ENCODE results near the gene INO80C.
A peak's percentile ranks its signal among the peaks of the same experiment; 100 is the strongest.
"Not testable (repeated sequence)": the region's sequence is repeated elsewhere in the genome, so short reads cannot be mapped to it uniquely, and the experiment has no call there.

Gene INO80C

GRCh38 chr18:35464831-35465279 is 32.9 kb downstream of the INO80C start:
- DNase-seq (ENCODE audit: insufficient read length, low spot score) (no peak), FAIRE-seq (no peak)

GRCh38 chr18:35463827-35464226 is 33.9 kb downstream of the INO80C start:
- FAIRE-seq, result no peak
- DNase-seq (ENCODE audit: insufficient read length, low spot score), result no peak

GRCh38 chr18:35463050-35463449 is 34.7 kb downstream of the INO80C start:
- no peak for DNase-seq (ENCODE audit: insufficient read length, low spot score)

GRCh38 chr18:35460736-35461161 is 37.0 kb downstream of the INO80C start:
- DNase-seq (ENCODE audit: insufficient read length, low spot score), result no peak
- no peak for FAIRE-seq

More at GRCh38 chr18:35463050-35463449, 34.7 kb downstream of the INO80C start:
- no peak for FAIRE-seq

- FAIRE-seq, result no peak
- DNase-seq (ENCODE audit: insufficient read length, low spot score), result no peak
Measured at GRCh38 chr18:35459997-35460396, 37.8 kb downstream of the INO80C start.

GRCh38 chr18:35458677-35459441 is 38.9 kb downstream of the INO80C start:
- DNase-seq (ENCODE audit: insufficient read length, low spot score), result peak; percentile 68
- no peak for FAIRE-seq

GRCh38 chr18:35458271-35458670 is 39.5 kb downstream of the INO80C start:
- no peak for FAIRE-seq
- DNase-seq (ENCODE audit: insufficient read length, low spot score), result no peak

- FAIRE-seq (no peak), DNase-seq (ENCODE audit: insufficient read length, low spot score) (no peak)
Measured at GRCh38 chr18:35457140-35457704, 40.5 kb downstream of the INO80C start.

- DNase-seq (ENCODE audit: insufficient read length, low spot score) (no peak), FAIRE-seq (no peak)
Measured at GRCh38 chr18:35455926-35456763, 41.6 kb downstream of the INO80C start.

- DNase-seq (ENCODE audit: insufficient read length, low spot score) (no peak), FAIRE-seq (no peak)
Measured at GRCh38 chr18:35454803-35455202, 43.0 kb downstream of the INO80C start.

GRCh38 chr18:35453065-35453464 is 44.7 kb downstream of the INO80C start:
- not testable (repeated sequence) for DNase-seq (ENCODE audit: insufficient read length, low spot score); FAIRE-seq

GRCh38 chr18:35451916-35452315 is 45.8 kb downstream of the INO80C start:
- no peak for FAIRE-seq
- DNase-seq (ENCODE audit: insufficient read length, low spot score), result no peak

GRCh38 chr18:35451032-35451431 is 46.7 kb downstream of the INO80C start:
- DNase-seq (ENCODE audit: insufficient read length, low spot score) (no peak), FAIRE-seq (no peak)

- no peak for FAIRE-seq
- DNase-seq (ENCODE audit: insufficient read length, low spot score), result no peak
Measured at GRCh38 chr18:35444636-35445035, 53.1 kb downstream of the INO80C start.

- FAIRE-seq (no peak), DNase-seq (ENCODE audit: insufficient read length, low spot score) (no peak)
Measured at GRCh38 chr18:35443847-35444246, 53.9 kb downstream of the INO80C start.

GRCh38 chr18:35443434-35443833 is 54.3 kb downstream of the INO80C start:
- FAIRE-seq, result no peak

GRCh38 chr18:35442701-35443100 is 55.1 kb downstream of the INO80C start:
- DNase-seq (ENCODE audit: insufficient read length, low spot score), result no peak
- FAIRE-seq, result no peak

More at GRCh38 chr18:35443434-35443833, 54.3 kb downstream of the INO80C start:
- DNase-seq (ENCODE audit: insufficient read length, low spot score), result no peak

- no peak for DNase-seq (ENCODE audit: insufficient read length, low spot score)
- FAIRE-seq, result no peak
Measured at GRCh38 chr18:35441857-35442595, 55.7 kb downstream of the INO80C start.

- FAIRE-seq, result no peak
- DNase-seq (ENCODE audit: insufficient read length, low spot score), result no peak
Measured at GRCh38 chr18:35438480-35439234, 59.1 kb downstream of the INO80C start.

GRCh38 chr18:35437836-35438235 is 59.9 kb downstream of the INO80C start:
- DNase-seq (ENCODE audit: insufficient read length, low spot score) (no peak), FAIRE-seq (no peak)
